Measurements from ENCODE around the gene TMEM143.

- TF ChIP-seq EZH2 (IDR thresholded peaks at IDR 0.05; ENCODE audit: borderline replicate concordance, low read depth, low read length, poor library complexity, severe bottlenecking) (no peak), CTCF (conservative IDR thresholded peaks at IDR 0.05; ENCODE audit: low read depth, low read length) (no peak)
Measured at GRCh38 chr19:48354332-48354992, 9.3 kb downstream of the TMEM143 start.

All from A673 (cell line).